Hepatocyte (in vitro differentiated cells): Measurements from ENCODE around the gene MFAP3.

ENCODE experiments used
- EZH2 ChIP-seq: fragments of 200-600 bp; sonication (generic); IDR thresholded peaks from 2 replicates; pipeline ENCODE4 v1.6.1; 2016; ENCODE audit warnings: antibody characterized with exemption, mild to moderate bottlenecking, borderline replicate concordance
- EZH2phosphoT487 ChIP-seq: fragments of 200-600 bp; sonication (generic); IDR thresholded peaks from one replicate; pipeline ENCODE4 v1.6.1; 2018; ENCODE audit warnings: antibody characterized with exemption, mild to moderate bottlenecking, low read depth, moderate library complexity; ENCODE audit not compliant: unreplicated experiment, severe bottlenecking
- TF ChIP-seq, protein P1 (sequence below): fragments of 200-600 bp; sonication (generic); IDR thresholded peaks from 2 replicates; pipeline ENCODE4 v1.5.1; 2016; ENCODE audit warnings: antibody characterized with exemption, mild to moderate bottlenecking; ENCODE audit not compliant: poor library complexity

DNA sequence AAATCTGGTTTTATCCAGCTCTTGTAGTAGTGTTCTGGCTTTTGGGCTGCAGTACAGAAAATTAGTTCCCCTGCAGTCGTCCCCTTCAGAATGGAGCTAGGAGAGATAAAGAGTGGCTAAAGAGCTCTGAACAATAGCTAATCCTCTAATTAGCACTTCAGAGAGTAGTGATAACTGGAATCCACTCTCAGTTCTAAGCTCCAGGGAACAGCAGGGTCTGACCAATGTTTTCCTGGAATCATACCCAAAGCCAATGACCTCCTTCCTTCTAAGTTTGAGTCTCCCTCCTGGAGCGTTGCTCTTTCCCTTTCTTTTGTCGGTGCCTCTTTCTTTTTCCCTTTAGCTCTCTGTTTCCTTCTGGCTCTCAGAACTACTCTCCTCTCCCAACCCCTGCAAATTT lies 47.4 kb downstream of the MFAP3 start:
- TF ChIP-seq, protein P1, sequence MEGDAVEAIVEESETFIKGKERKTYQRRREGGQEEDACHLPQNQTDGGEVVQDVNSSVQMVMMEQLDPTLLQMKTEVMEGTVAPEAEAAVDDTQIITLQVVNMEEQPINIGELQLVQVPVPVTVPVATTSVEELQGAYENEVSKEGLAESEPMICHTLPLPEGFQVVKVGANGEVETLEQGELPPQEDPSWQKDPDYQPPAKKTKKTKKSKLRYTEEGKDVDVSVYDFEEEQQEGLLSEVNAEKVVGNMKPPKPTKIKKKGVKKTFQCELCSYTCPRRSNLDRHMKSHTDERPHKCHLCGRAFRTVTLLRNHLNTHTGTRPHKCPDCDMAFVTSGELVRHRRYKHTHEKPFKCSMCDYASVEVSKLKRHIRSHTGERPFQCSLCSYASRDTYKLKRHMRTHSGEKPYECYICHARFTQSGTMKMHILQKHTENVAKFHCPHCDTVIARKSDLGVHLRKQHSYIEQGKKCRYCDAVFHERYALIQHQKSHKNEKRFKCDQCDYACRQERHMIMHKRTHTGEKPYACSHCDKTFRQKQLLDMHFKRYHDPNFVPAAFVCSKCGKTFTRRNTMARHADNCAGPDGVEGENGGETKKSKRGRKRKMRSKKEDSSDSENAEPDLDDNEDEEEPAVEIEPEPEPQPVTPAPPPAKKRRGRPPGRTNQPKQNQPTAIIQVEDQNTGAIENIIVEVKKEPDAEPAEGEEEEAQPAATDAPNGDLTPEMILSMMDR, result no peak
- TF ChIP-seq EZH2, result no peak
- no peak for TF ChIP-seq EZH2phosphoT487
